ENCODE results near the gene ISYNA1. TPM values are rescaled to one million over a fixed set of nuclear protein-coding genes. Genes with fewer than 3 reads are reported as not detected.

The ISYNA1 gene
- total RNA-seq, 1 experiment from 2014 or later = 236 TPM

GRCh38 chr19:18425515-18426415 lies 12.2 kb downstream of the ISYNA1 start:
- Mint-ChIP-seq H3K4me1 (peaks cover 23% of the 10 kb centered on the region), H3K36me3 (no peaks in the 10 kb centered on the region), H3K27me3 (ENCODE audit: low read depth) (peaks cover 4% of the 10 kb centered on the region), H3K27ac (no peak overlapping the region), H3K4me3 (no peak overlapping the region), H3K9me3 (no peaks in the 10 kb centered on the region)
- ChIA-PET CTCF (interaction anchor here (0.8 to 3.5 kb wide), 6 partner anchors 11 to 146 kb away, joined by 3 to 15 read pairs (median 4); no protein-coding TSS in a partner anchor), POLR2A (no interaction called here)
- DNase-seq (ENCODE audit: low spot score) (no peak), ATAC-seq (no peak)
- TF ChIP-seq AFF4 (CRISPR knock-in tag; IDR thresholded peaks at IDR 0.05; ENCODE audit: borderline replicate concordance) (no peak), CREB1 (CRISPR knock-in tag; IDR thresholded peaks at IDR 0.05) (no peak), TEAD4 (CRISPR knock-in tag; IDR thresholded peaks at IDR 0.05) (no peak), ZNF263 (CRISPR knock-in tag; IDR thresholded peaks at IDR 0.05; ENCODE audit: low read depth) (no peak), KAT7 (CRISPR knock-in tag; IDR thresholded peaks at IDR 0.05; ENCODE audit: borderline replicate concordance) (no peak), ZSCAN18 (CRISPR knock-in tag; IDR thresholded peaks at IDR 0.05) (no peak), JUN (CRISPR knock-in tag; IDR thresholded peaks at IDR 0.05) (no peak), ESRRA (CRISPR knock-in tag; IDR thresholded peaks at IDR 0.05; ENCODE audit: borderline replicate concordance) (no peak), ZNF512 (CRISPR knock-in tag; IDR thresholded peaks at IDR 0.05; ENCODE audit: borderline replicate concordance) (no peak)

GRCh38 chr19:18424890-18425514 lies 12.9 kb downstream of the ISYNA1 start:
- Mint-ChIP-seq H3K4me1 (peaks cover 23% of the 10 kb centered on the region), H3K36me3 (no peaks in the 10 kb centered on the region), H3K9me3 (no peaks in the 10 kb centered on the region), H3K4me3 (no peak overlapping the region), H3K27ac (no peak overlapping the region), H3K27me3 (ENCODE audit: low read depth) (peaks cover 11% of the 10 kb centered on the region)
- ATAC-seq (no peak), DNase-seq (ENCODE audit: low spot score) (no peak)
- POLR2A ChIA-PET = no interaction called here
- CTCF ChIA-PET = interaction anchor here (0.6 to 3.5 kb wide), 8 partner anchors 12 to 147 kb away, joined by 3 to 15 read pairs (median 4); partner anchors contain the start of gene LRRC25
- TF ChIP-seq ERG (CRISPR knock-in tag; IDR thresholded peaks at IDR 0.05) (no peak), TEAD4 (CRISPR knock-in tag; IDR thresholded peaks at IDR 0.05) (no peak), ZMAT4 (CRISPR knock-in tag; IDR thresholded peaks at IDR 0.05) (no peak), ESRRA (CRISPR knock-in tag; IDR thresholded peaks at IDR 0.05; ENCODE audit: borderline replicate concordance) (no peak), MAX (CRISPR knock-in tag; IDR thresholded peaks at IDR 0.05) (no peak), GRHL2 (CRISPR knock-in tag; IDR thresholded peaks at IDR 0.05; ENCODE audit: insufficient replicate concordance, severe bottlenecking) (no peak), NR3C1 (CRISPR knock-in tag; conservative IDR thresholded peaks at IDR 0.05; ENCODE audit: low read depth) (no peak), STAT6 (CRISPR knock-in tag; conservative IDR thresholded peaks at IDR 0.05; ENCODE audit: low read depth) (no peak), ZSCAN18 (CRISPR knock-in tag; IDR thresholded peaks at IDR 0.05) (no peak), SMAD3 (CRISPR knock-in tag; IDR thresholded peaks at IDR 0.05; ENCODE audit: borderline replicate concordance) (no peak)

All from WTC11 (cell line).